Measurements from ENCODE around the gene USP9X.
"Not testable (repeated sequence)": the region's sequence is repeated elsewhere in the genome, so short reads cannot be mapped to it uniquely, and the experiment has no call there.

USP9X gene

GRCh38 chrX:41051288-41051687 lies 34.0 kb upstream of the USP9X start (continued):
- TF ChIP-seq TSHZ2 (CRISPR knock-in tag; IDR thresholded peaks at IDR 0.05) (no peak), ZNF70 (CRISPR knock-in tag; IDR thresholded peaks at IDR 0.05) (no peak), ZC3H10 (CRISPR knock-in tag; IDR thresholded peaks at IDR 0.05) (no peak), OSR1 (CRISPR knock-in tag; IDR thresholded peaks at IDR 0.05) (no peak)

GRCh38 chrX:41055740-41056139 lies 29.5 kb upstream of the USP9X start:
- TF ChIP-seq ZFP30 (CRISPR knock-in tag; IDR thresholded peaks at IDR 0.05) = no peak
- no peak for TF ChIP-seq ZNF70 (CRISPR knock-in tag; IDR thresholded peaks at IDR 0.05)
- no peak for TF ChIP-seq CSDC2 (CRISPR knock-in tag; IDR thresholded peaks at IDR 0.05)
- no peak for TF ChIP-seq ZC3H10 (CRISPR knock-in tag; IDR thresholded peaks at IDR 0.05)
- no peak for TF ChIP-seq POU6F1 (CRISPR knock-in tag; IDR thresholded peaks at IDR 0.05; ENCODE audit: borderline replicate concordance, low read depth)
- TF ChIP-seq ZNF8 (CRISPR knock-in tag; IDR thresholded peaks at IDR 0.05) = no peak
- no peak for TF ChIP-seq ZNF565 (CRISPR knock-in tag; conservative IDR thresholded peaks at IDR 0.05; ENCODE audit: low read depth)
- TF ChIP-seq ISL1 (CRISPR knock-in tag; IDR thresholded peaks at IDR 0.05) = no peak
- no peak for TF ChIP-seq ESRRG (CRISPR knock-in tag; IDR thresholded peaks at IDR 0.05)
- no peak for TF ChIP-seq RARB (CRISPR knock-in tag; IDR thresholded peaks at IDR 0.05)
- no peak for ATAC-seq

GRCh38 chrX:41063276-41063675 lies 22.0 kb upstream of the USP9X start:
- ATAC-seq = not testable (repeated sequence)

DNA sequence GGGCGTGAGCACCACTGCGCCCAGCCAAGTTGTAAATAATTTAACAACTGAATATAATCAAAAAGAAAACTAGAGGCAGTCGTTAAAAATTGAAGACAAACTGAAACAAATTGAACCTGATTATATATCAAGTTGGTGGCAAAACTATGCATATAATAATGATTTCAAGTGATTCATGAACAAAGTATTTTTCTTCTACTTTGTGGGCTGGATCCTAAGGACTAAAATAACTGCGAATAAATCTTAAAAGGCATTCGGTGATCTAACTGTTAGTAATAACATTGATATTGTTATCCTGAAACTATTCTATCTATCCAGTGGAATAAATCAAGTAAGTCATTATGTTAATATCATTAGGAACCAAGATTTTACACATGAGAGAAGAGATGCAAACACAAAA lies 21.2 kb upstream of the USP9X start:
- no peak; the same call in 1 of the 3 replicates for ATAC-seq
- TF ChIP-seq TOX (CRISPR knock-in tag; IDR thresholded peaks at IDR 0.05; ENCODE audit: borderline replicate concordance) = no peak
- no peak for TF ChIP-seq CSRNP3 (CRISPR knock-in tag; IDR thresholded peaks at IDR 0.05)
- no peak for TF ChIP-seq BACH2 (CRISPR knock-in tag; IDR thresholded peaks at IDR 0.05; ENCODE audit: borderline replicate concordance)
- no peak for TF ChIP-seq POU6F1 (CRISPR knock-in tag; IDR thresholded peaks at IDR 0.05; ENCODE audit: borderline replicate concordance, low read depth)
- no peak for TF ChIP-seq ZFP30 (CRISPR knock-in tag; IDR thresholded peaks at IDR 0.05)

GRCh38 chrX:41066391-41066790 lies 18.9 kb upstream of the USP9X start:
- TF ChIP-seq CSDC2 (CRISPR knock-in tag; IDR thresholded peaks at IDR 0.05) (no peak), TSHZ2 (CRISPR knock-in tag; IDR thresholded peaks at IDR 0.05) (no peak), TCF4 (CRISPR knock-in tag; IDR thresholded peaks at IDR 0.05; ENCODE audit: borderline replicate concordance) (no peak), ESRRG (CRISPR knock-in tag; IDR thresholded peaks at IDR 0.05) (no peak), OSR1 (CRISPR knock-in tag; IDR thresholded peaks at IDR 0.05) (no peak), BACH2 (CRISPR knock-in tag; IDR thresholded peaks at IDR 0.05; ENCODE audit: borderline replicate concordance) (no peak), POU6F1 (CRISPR knock-in tag; IDR thresholded peaks at IDR 0.05; ENCODE audit: borderline replicate concordance, low read depth) (no peak), ZNF565 (CRISPR knock-in tag; conservative IDR thresholded peaks at IDR 0.05; ENCODE audit: low read depth) (no peak), TOX (CRISPR knock-in tag; IDR thresholded peaks at IDR 0.05; ENCODE audit: borderline replicate concordance) (no peak), GLIS3 (CRISPR knock-in tag; IDR thresholded peaks at IDR 0.05) (no peak), ZNF8 (CRISPR knock-in tag; IDR thresholded peaks at IDR 0.05) (no peak), ZC3H10 (CRISPR knock-in tag; IDR thresholded peaks at IDR 0.05) (no peak), ZNF70 (CRISPR knock-in tag; IDR thresholded peaks at IDR 0.05) (no peak), ISL1 (CRISPR knock-in tag; IDR thresholded peaks at IDR 0.05) (no peak)
- TF ChIP-seq, protein P1, sequence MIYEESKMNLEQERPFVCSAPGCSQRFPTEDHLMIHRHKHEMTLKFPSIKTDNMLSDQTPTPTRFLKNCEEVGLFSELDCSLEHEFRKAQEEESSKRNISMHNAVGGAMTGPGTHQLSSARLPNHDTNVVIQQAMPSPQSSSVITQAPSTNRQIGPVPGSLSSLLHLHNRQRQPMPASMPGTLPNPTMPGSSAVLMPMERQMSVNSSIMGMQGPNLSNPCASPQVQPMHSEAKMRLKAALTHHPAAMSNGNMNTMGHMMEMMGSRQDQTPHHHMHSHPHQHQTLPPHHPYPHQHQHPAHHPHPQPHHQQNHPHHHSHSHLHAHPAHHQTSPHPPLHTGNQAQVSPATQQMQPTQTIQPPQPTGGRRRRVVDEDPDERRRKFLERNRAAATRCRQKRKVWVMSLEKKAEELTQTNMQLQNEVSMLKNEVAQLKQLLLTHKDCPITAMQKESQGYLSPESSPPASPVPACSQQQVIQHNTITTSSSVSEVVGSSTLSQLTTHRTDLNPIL (CRISPR knock-in tag; IDR thresholded peaks at IDR 0.05; ENCODE audit: low read depth) = no peak

More at GRCh38 chrX:41066391-41066790, 18.9 kb upstream of the USP9X start:
- ATAC-seq = no peak

Data from SK-N-SH treated with all-trans-retinoic acid at 6 μM for 48 hours (cell line).